Stomach (tissue), 9 donors: ENCODE measurements around the gene METAP1. TPM values are rescaled to one million over a fixed set of nuclear protein-coding genes. Genes with fewer than 3 reads are reported as not detected.

Experiments
- DNase-seq, 2 donors: peaks; one replicate each; pipeline versions ENCODE4 v3.0.0 to v3.0.0-alpha.2; 2013 to 2019
- H3K27ac ChIP-seq, 5 donors: fragments of 200-600 bp in 4 of 5; sonication (generic) in 4 of 5; one replicate each; pipeline ENCODE4 v1.5.1; 2013 to 2019; ENCODE audit warnings: mild to moderate bottlenecking in 1 of 5, moderate library complexity in 1 of 5
- H3K27me3 ChIP-seq, 3 donors: fragments of 200-600 bp; sonication (generic); one replicate each; pipeline ENCODE4 v1.5.1; 2017 to 2019; ENCODE audit warnings: mixed run types in 1 of 3
- H3K36me3 ChIP-seq, 4 donors: fragments of 200-600 bp; sonication (generic); 1 replicate in 3 of 4; 2 replicates in 1 of 4; pipeline ENCODE4 v1.5.1; 2016 to 2019
- H3K4me1 ChIP-seq, 4 donors: fragments of 200-600 bp; sonication (generic); one replicate each; pipeline ENCODE4 v1.5.1; 2016 to 2019
- H3K4me3 ChIP-seq, 4 donors: fragments of 200-600 bp; sonication (generic) in 3 of 4; one replicate each; pipeline ENCODE4 v1.5.1; 2016 to 2019; ENCODE audit warnings: mild to moderate bottlenecking in 1 of 4
- H3K9me3 ChIP-seq, 4 donors: fragments of 200-600 bp; sonication (generic); one replicate each; pipeline ENCODE4 v1.5.1; 2016 to 2019
- EP300 ChIP-seq: sonication (generic); formaldehyde crosslinking; IDR thresholded peaks from one replicate; pipeline ENCODE4 v1.6.1; 2017; ENCODE audit warnings: antibody characterized with exemption
- POLR2A ChIP-seq, 4 donors: fragments of 450-650 bp; IDR thresholded peaks; one replicate each; pipeline ENCODE4 v1.6.1; 2016; ENCODE audit warnings: antibody characterized with exemption in 4 of 4, control low read depth in 2 of 4, mild to moderate bottlenecking in 1 of 4, moderate library complexity in 1 of 4
- POLR2AphosphoS5 ChIP-seq, 3 donors: sonication (generic); formaldehyde crosslinking; IDR thresholded peaks; one replicate each; pipeline ENCODE4 v1.6.1; 2016; ENCODE audit warnings: antibody characterized with exemption in 3 of 3
- WGBS, 5 donors: extraction: QIAGEN DNeasy Blood & Tissue Kit in 3 of 5; methylation state at CpG; one replicate each; pipeline versions ENCODE4 v1.1.5 to v1.1.7; 2013 to 2018; 5-methylcytosine and 5-hydroxymethylcytosine counted together
- intact Hi-C: fragments of 100-400 bp; cut with DNase I; formaldehyde crosslinking; loops from one replicate; pipeline ENCODE4 v1.15.1; 2023; ENCODE audit warnings: low total_unique reads
- polyA plus RNA-seq, 3 donors: library from polyadenylated mRNA; stranded (reverse); fragments of 200-250 nt; gene quantifications; one replicate each; pipeline ENCODE4 v1.2.3, GENCODE V29; 2013
- total RNA-seq, 5 donors: library from RNA; depleted of rRNA; stranded (reverse); fragments of >200 nt; gene quantifications; one replicate each; pipeline versions ENCODE4 v1.1.0 to v1.2.3, GENCODE V29; 2014 to 2016
- TF ChIP-seq, protein P1 (sequence below), 7 experiments: fragments of 450-650 bp in 4 of 7; fragments of 200-600 bp in 3 of 7; sonication (generic) in 3 of 7; IDR thresholded peaks; one replicate each; pipeline ENCODE4 v1.5.1; 2016 to 2019; ENCODE audit warnings: antibody characterized with exemption in 7 of 7, control low read depth in 2 of 7, mild to moderate bottlenecking in 1 of 7
- donor health status: healthy with polysubstance abuse.
- donor health status: Bipolar disorder and iron deficiency.
- donor health status: healthy.

The METAP1 gene
- total and polyA plus RNA-seq, 8 donors: 1.8 to 64.3 (median 32.3) TPM

GRCh38 chr4:99024481-99025275, 29.2 kb downstream of the METAP1 start:
- H3K27ac ChIP-seq: no peak overlapping the region
- H3K36me3 ChIP-seq: peaks cover 0 to 17% (median 0%) of the 10 kb centered on the region in 4 donors
- no peaks in the 10 kb centered on the region for H3K27me3 ChIP-seq
- H3K4me1 ChIP-seq: peaks cover 0 to 47% (median 26%) of the 10 kb centered on the region in 4 donors
- 52 to 76% (median 58%) methylated on average over 7 of the region's 7 CpGs for WGBS, 5 donors
- intact Hi-C loops: no loop called here
- peak in 1 of 2 donors; percentile 49 for DNase-seq
- H3K4me3 ChIP-seq: no peak overlapping the region
- no peak for TF ChIP-seq EP300
- TF ChIP-seq, protein P1, sequence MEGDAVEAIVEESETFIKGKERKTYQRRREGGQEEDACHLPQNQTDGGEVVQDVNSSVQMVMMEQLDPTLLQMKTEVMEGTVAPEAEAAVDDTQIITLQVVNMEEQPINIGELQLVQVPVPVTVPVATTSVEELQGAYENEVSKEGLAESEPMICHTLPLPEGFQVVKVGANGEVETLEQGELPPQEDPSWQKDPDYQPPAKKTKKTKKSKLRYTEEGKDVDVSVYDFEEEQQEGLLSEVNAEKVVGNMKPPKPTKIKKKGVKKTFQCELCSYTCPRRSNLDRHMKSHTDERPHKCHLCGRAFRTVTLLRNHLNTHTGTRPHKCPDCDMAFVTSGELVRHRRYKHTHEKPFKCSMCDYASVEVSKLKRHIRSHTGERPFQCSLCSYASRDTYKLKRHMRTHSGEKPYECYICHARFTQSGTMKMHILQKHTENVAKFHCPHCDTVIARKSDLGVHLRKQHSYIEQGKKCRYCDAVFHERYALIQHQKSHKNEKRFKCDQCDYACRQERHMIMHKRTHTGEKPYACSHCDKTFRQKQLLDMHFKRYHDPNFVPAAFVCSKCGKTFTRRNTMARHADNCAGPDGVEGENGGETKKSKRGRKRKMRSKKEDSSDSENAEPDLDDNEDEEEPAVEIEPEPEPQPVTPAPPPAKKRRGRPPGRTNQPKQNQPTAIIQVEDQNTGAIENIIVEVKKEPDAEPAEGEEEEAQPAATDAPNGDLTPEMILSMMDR (IDR thresholded peaks at IDR 0.05): no peak
- no peak for TF ChIP-seq POLR2AphosphoS5 (IDR thresholded peaks at IDR 0.05)
- TF ChIP-seq POLR2A (IDR thresholded peaks at IDR 0.05): no peak
- peaks cover 0 to 19% (median 8%) of the 10 kb centered on the region in 4 donors for H3K9me3 ChIP-seq

DNA sequence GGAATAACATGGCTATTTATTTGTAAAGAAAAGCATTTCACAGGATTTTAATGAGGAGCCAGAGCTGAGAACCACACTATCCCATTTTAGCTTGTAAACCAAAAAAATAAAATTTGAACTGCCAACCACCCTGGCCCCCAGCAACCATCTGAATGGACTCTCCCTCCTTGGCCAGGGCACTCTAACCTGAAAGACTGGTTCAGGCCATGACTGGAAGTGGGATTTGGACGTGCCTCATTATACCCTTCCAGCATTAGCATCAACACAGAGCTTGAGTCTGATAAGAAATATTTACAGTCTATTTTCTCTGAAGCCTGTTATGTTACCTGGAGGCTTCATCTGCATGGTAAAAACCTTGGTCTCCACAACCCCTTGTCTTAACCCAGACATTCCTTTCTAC, 30.0 kb downstream of the METAP1 start:
- H3K4me1 ChIP-seq: peaks cover 0 to 47% (median 26%) of the 10 kb centered on the region in 4 donors
- H3K36me3 ChIP-seq: peaks cover 0 to 8% (median 0%) of the 10 kb centered on the region in 4 donors
- peaks cover 0 to 16% (median 5%) of the 10 kb centered on the region in 4 donors for H3K9me3 ChIP-seq
- H3K27me3 ChIP-seq: no peaks in the 10 kb centered on the region
- H3K4me3 ChIP-seq: no peak overlapping the region
- DNase-seq: peak in 1 of 2 donors; percentile 47
- H3K27ac ChIP-seq: no peak overlapping the region
- intact Hi-C loops: no loop called here
- 32 to 63% (median 35%) methylated on average over 1 of the region's 1 CpG for WGBS, 5 donors
- TF ChIP-seq POLR2AphosphoS5 (IDR thresholded peaks at IDR 0.05) (no peak), POLR2A (IDR thresholded peaks at IDR 0.05) (no peak), EP300 (no peak)
- TF ChIP-seq, protein P1 (IDR thresholded peaks at IDR 0.05): no peak

GRCh38 chr4:99027304-99027703, 31.8 kb downstream of the METAP1 start:
- Histone ChIP-seq H3K9me3 (peaks cover 0 to under 1% (median 0%) of the 10 kb centered on the region in 4 donors), H3K36me3 (no peaks in the 10 kb centered on the region), H3K27ac (no peak overlapping the region), H3K4me1 (peaks cover 0 to 47% (median 26%) of the 10 kb centered on the region in 4 donors), H3K4me3 (no peak overlapping the region), H3K27me3 (no peaks in the 10 kb centered on the region)
- WGBS, 5 donors: 32 to 66% (median 56%) methylated on average over 2 of the region's 2 CpGs
- intact Hi-C loops: no loop called here
- TF ChIP-seq EP300: no peak
- TF ChIP-seq POLR2A (IDR thresholded peaks at IDR 0.05): no peak
- no peak for TF ChIP-seq POLR2AphosphoS5 (IDR thresholded peaks at IDR 0.05)
- TF ChIP-seq, protein P1 (IDR thresholded peaks at IDR 0.05): no peak
- no peak for DNase-seq

DNA sequence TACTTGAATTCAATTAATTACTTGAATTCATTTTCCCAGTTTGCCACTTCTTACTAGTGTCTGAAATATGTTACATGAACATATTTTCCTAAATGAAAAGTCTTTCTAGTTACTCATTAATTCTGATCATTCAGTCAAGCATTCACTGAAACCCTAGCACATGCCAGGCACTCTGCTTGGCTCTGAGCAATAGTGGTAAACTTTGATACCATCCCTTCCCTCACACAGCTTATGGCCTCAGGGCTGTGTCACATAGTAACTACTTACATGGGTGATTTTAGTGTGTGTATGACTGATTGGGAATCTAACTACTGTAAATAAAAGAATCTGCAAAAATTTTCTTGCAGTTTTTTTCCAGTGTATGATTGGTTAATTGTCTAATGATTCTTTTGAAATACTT, 32.7 kb downstream of the METAP1 start:
- no peak for DNase-seq
- H3K27ac ChIP-seq: no peak overlapping the region
- H3K9me3 ChIP-seq: no peaks in the 10 kb centered on the region
- TF ChIP-seq, protein P1 (IDR thresholded peaks at IDR 0.05): no peak
- TF ChIP-seq POLR2A (IDR thresholded peaks at IDR 0.05): no peak
- TF ChIP-seq EP300: no peak
- TF ChIP-seq POLR2AphosphoS5 (IDR thresholded peaks at IDR 0.05): no peak
- no peaks in the 10 kb centered on the region for H3K36me3 ChIP-seq
- H3K27me3 ChIP-seq: no peaks in the 10 kb centered on the region
- peaks cover 0 to 43% (median 26%) of the 10 kb centered on the region in 4 donors for H3K4me1 ChIP-seq
- intact Hi-C loops: no loop called here
- no peak overlapping the region for H3K4me3 ChIP-seq
